Mesothelial cell of epicardium (in vitro differentiated cells): ENCODE results near the gene RNASEH2A. TPM values are rescaled to one million over a fixed set of nuclear protein-coding genes. Genes with fewer than 3 reads are reported as not detected.
A peak's percentile ranks its signal among the peaks of the same experiment; 100 is the strongest.

Experiments used
- DNase-seq, 2 experiments: peaks; one replicate each; pipeline ENCODE4 v3.0.0; 2021; ENCODE audit warnings: low spot score in 2 of 2; ENCODE audit not compliant: unreplicated experiment in 2 of 2
- H3K27ac Mint-ChIP-seq: 2 replicates; pipeline ENCODE4 v1.8.0; 2021; ENCODE audit warnings: mixed read lengths
- H3K27me3 Mint-ChIP-seq: 2 replicates; pipeline ENCODE4 v1.8.0; 2021; ENCODE audit warnings: low read depth, mixed read lengths
- H3K36me3 Mint-ChIP-seq: 2 replicates; pipeline ENCODE4 v1.8.0; 2021; ENCODE audit warnings: mixed read lengths
- H3K4me1 Mint-ChIP-seq: 2 replicates; pipeline ENCODE4 v1.8.0; 2021; ENCODE audit warnings: mixed read lengths
- H3K4me3 Mint-ChIP-seq: 2 replicates; pipeline ENCODE4 v1.8.0; 2021; ENCODE audit warnings: mild to moderate bottlenecking, moderate library complexity, mixed read lengths
- H3K9me3 Mint-ChIP-seq: 2 replicates; pipeline ENCODE4 v1.8.0; 2021; ENCODE audit warnings: mixed read lengths
- total RNA-seq: library from RNA; stranded (reverse); gene quantifications from 3 replicates; pipeline ENCODE4 v1.2.1, GENCODE V29; 2021
- TF ChIP-seq, protein P1 (sequence below): fragments of 200-600 bp; sonication (generic); IDR thresholded peaks from one replicate; pipeline ENCODE4 v1.5.0; 2021; ENCODE audit warnings: antibody characterized with exemption; ENCODE audit not compliant: unreplicated experiment

Gene RNASEH2A
- total RNA-seq, 1 donor from 2014 or later: 22.7 TPM

DNA sequence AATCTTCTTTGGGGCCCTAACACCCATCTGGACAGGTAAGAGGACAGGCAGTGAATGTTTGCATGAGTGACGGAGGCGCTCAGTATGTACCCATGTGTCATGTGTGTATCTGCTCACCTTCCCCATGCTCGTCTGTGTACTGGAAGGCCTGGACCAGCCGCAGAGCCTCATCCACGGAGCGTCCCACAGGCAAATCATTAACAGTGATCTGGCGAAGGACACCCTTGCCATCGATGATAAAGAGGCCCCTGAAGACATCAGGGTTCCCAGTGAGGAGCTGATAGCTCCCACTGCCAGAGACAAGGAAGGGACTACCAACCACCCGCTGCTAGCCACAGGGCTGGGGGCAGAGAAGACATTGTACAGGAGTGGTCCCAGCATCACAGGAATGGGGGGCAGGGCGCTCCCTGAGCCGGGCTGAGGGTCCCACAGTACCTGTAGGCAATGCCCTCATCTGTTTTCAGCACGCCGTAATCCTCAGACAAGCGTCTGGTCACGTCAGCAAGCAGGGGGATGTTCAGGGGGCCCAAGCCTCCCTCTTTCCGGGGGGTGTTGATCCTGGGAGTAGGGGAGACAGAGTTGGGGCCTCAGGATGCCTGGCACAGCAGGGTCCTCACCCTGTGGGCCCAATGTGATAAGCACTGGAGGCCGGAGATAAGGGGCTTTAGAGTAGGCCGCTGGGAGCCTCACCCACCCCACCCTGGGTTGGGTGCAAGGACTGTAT is 6.5 kb upstream of the RNASEH2A start:
- Mint-ChIP-seq H3K36me3 (peaks cover 2% of the 10 kb centered on the region), H3K9me3 (no peaks in the 10 kb centered on the region), H3K27me3 (no peaks in the 10 kb centered on the region), H3K4me1 (peaks cover 28% of the 10 kb centered on the region), H3K27ac (no peak overlapping the region), H3K4me3 (peak overlapping the region; percentile 87)
- TF ChIP-seq, protein P1, sequence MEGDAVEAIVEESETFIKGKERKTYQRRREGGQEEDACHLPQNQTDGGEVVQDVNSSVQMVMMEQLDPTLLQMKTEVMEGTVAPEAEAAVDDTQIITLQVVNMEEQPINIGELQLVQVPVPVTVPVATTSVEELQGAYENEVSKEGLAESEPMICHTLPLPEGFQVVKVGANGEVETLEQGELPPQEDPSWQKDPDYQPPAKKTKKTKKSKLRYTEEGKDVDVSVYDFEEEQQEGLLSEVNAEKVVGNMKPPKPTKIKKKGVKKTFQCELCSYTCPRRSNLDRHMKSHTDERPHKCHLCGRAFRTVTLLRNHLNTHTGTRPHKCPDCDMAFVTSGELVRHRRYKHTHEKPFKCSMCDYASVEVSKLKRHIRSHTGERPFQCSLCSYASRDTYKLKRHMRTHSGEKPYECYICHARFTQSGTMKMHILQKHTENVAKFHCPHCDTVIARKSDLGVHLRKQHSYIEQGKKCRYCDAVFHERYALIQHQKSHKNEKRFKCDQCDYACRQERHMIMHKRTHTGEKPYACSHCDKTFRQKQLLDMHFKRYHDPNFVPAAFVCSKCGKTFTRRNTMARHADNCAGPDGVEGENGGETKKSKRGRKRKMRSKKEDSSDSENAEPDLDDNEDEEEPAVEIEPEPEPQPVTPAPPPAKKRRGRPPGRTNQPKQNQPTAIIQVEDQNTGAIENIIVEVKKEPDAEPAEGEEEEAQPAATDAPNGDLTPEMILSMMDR: no peak
- no peak for DNase-seq

DNA sequence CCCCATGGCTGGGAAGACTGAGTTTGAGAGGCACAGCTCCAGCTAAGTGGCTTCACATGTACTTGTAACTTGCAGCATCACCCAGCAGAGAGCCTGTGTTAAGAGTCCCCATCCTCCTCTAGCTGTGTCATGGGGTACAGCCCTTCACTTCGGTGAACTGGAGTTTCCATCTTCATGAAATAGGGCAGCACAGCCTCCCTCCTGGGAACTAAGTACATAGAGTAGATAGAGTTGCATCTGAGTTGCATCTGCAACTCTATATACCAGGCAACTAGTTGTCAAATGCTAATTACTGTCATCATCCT is 6.0 kb upstream of the RNASEH2A start:
- DNase-seq: no peak
- H3K9me3 Mint-ChIP-seq: no peaks in the 10 kb centered on the region
- peak overlapping the region; percentile 87 for H3K4me3 Mint-ChIP-seq
- TF ChIP-seq, protein P1: no peak
- H3K27me3 Mint-ChIP-seq: no peaks in the 10 kb centered on the region
- H3K4me1 Mint-ChIP-seq: peaks cover 28% of the 10 kb centered on the region
- peak overlapping the region; percentile 76 for H3K27ac Mint-ChIP-seq
- peaks cover 2% of the 10 kb centered on the region for H3K36me3 Mint-ChIP-seq

DNA sequence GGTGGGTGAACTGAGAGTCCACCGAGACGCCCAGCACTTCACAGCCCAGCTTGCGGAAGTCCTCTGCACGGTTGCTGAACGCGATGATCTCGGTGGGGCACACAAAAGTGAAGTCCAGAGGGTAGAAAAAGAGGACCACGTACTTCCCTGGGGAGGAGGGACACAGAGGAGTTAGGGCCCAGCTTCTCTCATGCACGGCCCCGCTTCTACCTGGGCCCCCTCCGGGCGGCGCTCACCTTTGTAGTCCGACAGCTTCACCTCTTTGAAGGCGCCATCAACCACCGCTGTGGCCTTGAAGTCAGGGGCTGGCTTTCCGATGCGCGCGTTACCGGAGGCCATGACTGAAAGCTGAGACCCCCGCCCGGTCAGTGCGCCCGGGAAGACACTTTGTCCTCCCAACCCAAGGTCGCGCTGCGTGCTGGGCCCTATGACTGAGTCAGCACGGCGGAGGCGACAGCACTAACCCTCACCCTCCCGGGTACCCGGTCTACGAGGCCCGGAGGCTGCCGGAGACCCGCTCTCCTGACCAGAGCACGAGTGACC is 5.4 kb upstream of the RNASEH2A start:
- TF ChIP-seq, protein P1: no peak
- Mint-ChIP-seq H3K27me3 (no peaks in the 10 kb centered on the region), H3K36me3 (peaks cover 2% of the 10 kb centered on the region), H3K27ac (peak overlapping the region; percentile 76), H3K4me1 (peaks cover 27% of the 10 kb centered on the region), H3K4me3 (peak overlapping the region; percentile 87), H3K9me3 (no peaks in the 10 kb centered on the region)
- DNase-seq: no peak

DNA sequence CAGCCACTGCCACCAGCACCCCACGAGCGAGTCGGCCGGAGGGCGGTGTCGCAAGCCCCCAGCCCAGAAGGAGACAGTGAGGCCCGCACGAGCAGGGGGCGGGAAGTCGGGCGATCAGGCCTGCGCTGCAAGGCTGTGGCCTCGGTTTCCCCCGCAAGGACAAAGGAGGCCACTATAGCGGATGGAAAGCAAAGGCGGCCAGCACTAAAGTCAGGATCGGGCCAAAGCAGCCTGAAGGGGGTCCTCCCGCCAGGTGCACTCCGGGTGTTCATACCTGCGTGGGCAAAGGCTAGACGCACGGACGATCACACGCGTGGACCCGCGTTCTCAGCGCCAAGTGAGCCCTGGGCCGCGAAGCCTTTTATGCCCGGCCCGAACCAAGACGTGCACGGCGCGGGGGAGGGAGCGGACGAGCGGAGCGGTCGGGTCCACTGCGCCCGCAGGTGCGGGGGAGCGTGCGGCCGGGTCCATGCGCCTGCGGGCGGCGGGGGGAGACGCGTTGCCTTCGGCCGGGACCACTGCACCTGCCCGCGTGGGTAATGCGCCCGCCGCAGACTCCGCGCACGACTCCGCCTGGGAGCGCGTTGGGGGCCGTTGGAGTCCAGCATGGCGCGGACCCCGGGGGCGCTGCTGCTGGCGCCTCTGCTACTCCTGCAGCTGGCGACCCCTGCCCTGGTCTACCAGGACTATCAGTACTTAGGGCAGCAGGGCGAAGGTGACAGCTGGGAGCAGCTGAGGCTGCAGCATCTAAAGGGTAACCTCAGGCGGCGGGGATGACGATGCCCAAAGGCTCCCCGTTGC is 4.7 kb upstream of the RNASEH2A start, which contains the start of the genes PRDX2 and THSD8:
Gene PRDX2 (minus strand): TSS at position 335 of the 801 bp plus-strand sequence. CDS start 539 bp downstream, outside the sequence.
Gene THSD8 (plus strand): TSS at position 604 of the 801 bp plus-strand sequence. CDS start 3 bp downstream, at position 607.
- Mint-ChIP-seq H3K36me3 (peaks cover under 1% of the 10 kb centered on the region), H3K27ac (peak within 1 kb of the TSS; percentile 76), H3K9me3 (no peaks in the 10 kb centered on the region), H3K27me3 (no peaks in the 10 kb centered on the region), H3K4me3 (peak within 1 kb of the TSS; percentile 87), H3K4me1 (peaks cover 26% of the 10 kb centered on the region)
- peak; percentile 84 for DNase-seq
- TF ChIP-seq, protein P1: no peak

DNA sequence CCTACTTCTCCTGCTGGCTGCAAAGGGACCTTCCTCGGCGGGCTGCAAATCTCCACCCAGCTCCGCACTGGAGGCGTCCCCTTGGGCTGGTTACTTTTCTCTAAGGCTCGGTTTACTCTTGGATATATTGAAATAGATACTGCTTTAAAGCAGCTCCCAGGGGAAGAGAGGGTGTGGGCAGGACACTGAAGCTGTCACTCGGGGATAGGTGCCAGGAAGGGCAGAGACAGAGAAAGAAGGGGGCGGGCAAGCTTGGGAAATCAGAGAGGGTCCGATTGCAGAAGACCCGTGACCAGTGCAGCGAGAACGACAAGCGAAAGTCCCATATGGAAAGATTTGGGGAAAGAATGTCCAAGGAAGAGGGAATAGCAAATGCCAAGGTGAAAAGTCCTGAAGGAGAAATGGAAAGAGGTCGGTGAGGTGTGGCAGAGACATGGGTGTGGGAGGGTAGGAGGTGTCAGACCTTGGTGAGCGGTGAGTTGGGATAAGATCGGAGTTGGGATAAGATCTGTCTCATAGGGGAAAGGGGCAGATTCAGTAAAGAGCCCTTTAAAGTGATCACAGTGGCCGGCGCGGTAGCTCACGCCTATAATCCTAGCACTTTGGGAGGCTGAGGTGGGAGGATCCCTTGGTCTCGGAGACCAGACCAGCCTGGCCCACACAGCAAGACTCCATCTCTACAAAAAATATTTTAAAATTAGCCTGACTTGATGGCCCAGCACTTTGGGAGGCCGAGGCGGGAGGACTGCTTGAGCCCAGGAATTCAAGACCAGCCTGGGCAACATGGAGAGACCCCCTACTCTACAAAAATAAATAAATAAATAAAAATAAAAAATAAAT is 3.9 kb upstream of the RNASEH2A start:
- Mint-ChIP-seq H3K4me1 (peaks cover 32% of the 10 kb centered on the region), H3K27me3 (no peaks in the 10 kb centered on the region), H3K36me3 (no peaks in the 10 kb centered on the region), H3K4me3 (peak overlapping the region; percentile 87), H3K27ac (peak overlapping the region; percentile 23), H3K9me3 (no peaks in the 10 kb centered on the region)
- TF ChIP-seq, protein P1: no peak
- DNase-seq: no peak
